WTC11 (cell line): Measurements from ENCODE around the gene ROBO2. TPM values are rescaled to one million over a fixed set of nuclear protein-coding genes. Genes with fewer than 3 reads are reported as not detected.

Source experiments
- ATAC-seq: fragments of 200-7000 bp; cut with Tn5 transposase; 2 replicates; pipeline ENCODE4 v1.10.0; 2021; ENCODE audit warnings: mild to moderate bottlenecking, moderate library complexity
- CTCF ChIA-PET: fragments of 300-600 bp; sonication (Branson Sonifier 250); formaldehyde crosslinking; loops from one replicate; lab custom pipeline; 2021; ENCODE audit warnings: antibody characterized with exemption; lab: Charles Lee
- POLR2A ChIA-PET: fragments of 350-600 bp; sonication (Branson Sonifier 250); formaldehyde crosslinking; loops from one replicate; lab custom pipeline; 2021; ENCODE audit warnings: antibody characterized with exemption; lab: Charles Lee
- DNase-seq: peaks from one replicate; pipeline ENCODE4 v3.0.0; 2021; ENCODE audit warnings: low spot score
- H3K27ac Mint-ChIP-seq: 2 replicates; pipeline ENCODE4 v1.8.0; 2021; ENCODE audit warnings: mixed read lengths
- H3K27me3 Mint-ChIP-seq: 2 replicates; pipeline ENCODE4 v1.8.0; 2021; ENCODE audit warnings: low read depth, mild to moderate bottlenecking, moderate library complexity, mixed read lengths
- H3K36me3 Mint-ChIP-seq: 2 replicates; pipeline ENCODE4 v1.8.0; 2021; ENCODE audit warnings: mixed read lengths
- H3K4me1 Mint-ChIP-seq: 2 replicates; pipeline ENCODE4 v1.8.0; 2022; ENCODE audit warnings: mixed read lengths
- H3K4me3 Mint-ChIP-seq: 2 replicates; pipeline ENCODE4 v1.8.0; 2021; ENCODE audit warnings: mild to moderate bottlenecking, moderate library complexity, mixed read lengths
- H3K9me3 Mint-ChIP-seq: 2 replicates; pipeline ENCODE4 v1.8.0; 2021; ENCODE audit warnings: mixed read lengths
- ATF1 ChIP-seq: sonication (generic); formaldehyde crosslinking; IDR thresholded peaks from 2 replicates; pipeline ENCODE4 v1.8.1; 2023; ENCODE audit warnings: mild to moderate bottlenecking, moderate library complexity, missing genetic modification reagents
- ATF2 ChIP-seq: sonication (generic); formaldehyde crosslinking; IDR thresholded peaks from 2 replicates; pipeline ENCODE4 v1.8.1; 2022; ENCODE audit warnings: low read depth, missing genetic modification reagents, borderline replicate concordance
- ATF3 ChIP-seq: sonication (generic); formaldehyde crosslinking; conservative IDR thresholded peaks from 2 replicates; pipeline ENCODE4 v1.8.1; 2022; ENCODE audit warnings: mild to moderate bottlenecking, missing genetic modification reagents
- CBFB ChIP-seq: sonication (generic); formaldehyde crosslinking; IDR thresholded peaks from 2 replicates; pipeline ENCODE4 v1.8.1; 2022; ENCODE audit warnings: mild to moderate bottlenecking, low read depth, missing genetic modification reagents
- CDX4 ChIP-seq: fragments of 250-450 bp; sonication (Bioruptor Pico); IDR thresholded peaks from 2 replicates; pipeline ENCODE4 v1.9.0; 2021; ENCODE audit warnings: moderate library complexity, mild to moderate bottlenecking, inconsistent platforms, borderline replicate concordance
- CREM ChIP-seq: sonication (generic); formaldehyde crosslinking; IDR thresholded peaks from 2 replicates; pipeline ENCODE4 v1.8.1; 2022; ENCODE audit warnings: mild to moderate bottlenecking, missing genetic modification reagents, moderate library complexity
- E2F4 ChIP-seq: sonication (generic); formaldehyde crosslinking; IDR thresholded peaks from 2 replicates; pipeline ENCODE4 v1.8.1; 2022; ENCODE audit warnings: low read depth, mild to moderate bottlenecking, moderate library complexity, missing genetic modification reagents, borderline replicate concordance
- EMX1 ChIP-seq: fragments of 250-450 bp; sonication (Bioruptor Pico); IDR thresholded peaks from 2 replicates; pipeline ENCODE4 v1.8.0; 2021; ENCODE audit warnings: mild to moderate bottlenecking
- FOXP1 ChIP-seq: sonication (generic); formaldehyde crosslinking; IDR thresholded peaks from 2 replicates; pipeline ENCODE4 v1.8.0; 2022; ENCODE audit warnings: missing genetic modification reagents, mild to moderate bottlenecking, moderate library complexity, borderline replicate concordance
- GABPB1 ChIP-seq: sonication (generic); formaldehyde crosslinking; IDR thresholded peaks from 2 replicates; pipeline ENCODE4 v1.8.1; 2023; ENCODE audit warnings: mild to moderate bottlenecking, missing genetic modification reagents
- JUN ChIP-seq: sonication (generic); formaldehyde crosslinking; IDR thresholded peaks from 2 replicates; pipeline ENCODE4 v1.8.0; 2023; ENCODE audit warnings: mild to moderate bottlenecking, missing genetic modification reagents
- MXD4 ChIP-seq: fragments of 250-450 bp; sonication (Bioruptor Pico); IDR thresholded peaks from 2 replicates; pipeline ENCODE4 v1.8.0; 2021; ENCODE audit warnings: mild to moderate bottlenecking, moderate library complexity, borderline replicate concordance
- NFE2L1 ChIP-seq: sonication (generic); formaldehyde crosslinking; IDR thresholded peaks from 2 replicates; pipeline ENCODE4 v1.8.1; 2023; ENCODE audit warnings: missing genetic modification reagents
- NR3C1 ChIP-seq: sonication (generic); formaldehyde crosslinking; conservative IDR thresholded peaks from 2 replicates; pipeline ENCODE4 v1.8.1; 2023; ENCODE audit warnings: low read depth, mild to moderate bottlenecking, missing genetic modification reagents
- RORB ChIP-seq: fragments of 250-450 bp; sonication (Bioruptor Pico); IDR thresholded peaks from 2 replicates; pipeline ENCODE4 v1.9.0; 2021; ENCODE audit warnings: mild to moderate bottlenecking
- SOX15 ChIP-seq: fragments of 250-450 bp; sonication (Bioruptor Pico); IDR thresholded peaks from 2 replicates; pipeline ENCODE4 v1.9.0; 2021; ENCODE audit warnings: mild to moderate bottlenecking
- TEAD4 ChIP-seq: sonication (generic); formaldehyde crosslinking; IDR thresholded peaks from 2 replicates; pipeline ENCODE4 v1.8.0; 2022; ENCODE audit warnings: mild to moderate bottlenecking, missing genetic modification reagents
- USF2 ChIP-seq: sonication (generic); formaldehyde crosslinking; IDR thresholded peaks from 2 replicates; pipeline ENCODE4 v1.8.1; 2023; ENCODE audit warnings: mild to moderate bottlenecking, missing genetic modification reagents, moderate library complexity
- ZNF232 ChIP-seq: sonication (generic); formaldehyde crosslinking; IDR thresholded peaks from 2 replicates; pipeline ENCODE4 v1.8.0; 2022; ENCODE audit warnings: mild to moderate bottlenecking, missing genetic modification reagents
- ZNF263 ChIP-seq: sonication (generic); formaldehyde crosslinking; IDR thresholded peaks from 2 replicates; pipeline ENCODE4 v1.8.1; 2022; ENCODE audit warnings: low read depth, mild to moderate bottlenecking, moderate library complexity, missing genetic modification reagents
- ZNF317 ChIP-seq: sonication (generic); formaldehyde crosslinking; IDR thresholded peaks from 2 replicates; pipeline ENCODE4 v1.8.1; 2023; ENCODE audit warnings: low read depth, mild to moderate bottlenecking, moderate library complexity, missing genetic modification reagents, borderline replicate concordance
- total RNA-seq: library from RNA; stranded (reverse); gene quantifications from 3 replicates; pipeline ENCODE4 v1.2.3, GENCODE V29; 2021
- TF ChIP-seq, protein P1 (sequence below): sonication (generic); formaldehyde crosslinking; IDR thresholded peaks from 2 replicates; pipeline ENCODE4 v1.8.0; 2022; ENCODE audit warnings: mild to moderate bottlenecking, missing genetic modification reagents
- TF ChIP-seq, protein P2 (sequence below): sonication (generic); formaldehyde crosslinking; IDR thresholded peaks from 2 replicates; pipeline ENCODE4 v1.8.1; 2023; ENCODE audit warnings: mild to moderate bottlenecking, moderate library complexity, missing genetic modification reagents
- TF ChIP-seq, protein P3 (sequence below): fragments of 250-450 bp; sonication (Bioruptor Pico); IDR thresholded peaks from 2 replicates; pipeline ENCODE4 v2.1.2; 2022; ENCODE audit warnings: mild to moderate bottlenecking, moderate library complexity

The ROBO2 gene
- total RNA-seq, 1 experiment from 2014 or later, result 11.7 TPM

GRCh38 chr3:77326586-77326985 lies 286.7 kb downstream of the ROBO2 start:
- CTCF ChIA-PET, result no interaction called here

GRCh38 chr3:77328690-77329089 lies 288.8 kb downstream of the ROBO2 start:
- ATAC-seq, result no peak
- no peak overlapping the region for H3K27ac Mint-ChIP-seq
- no peaks in the 10 kb centered on the region for H3K36me3 Mint-ChIP-seq
- TF ChIP-seq GABPB1 (CRISPR knock-in tag), result no peak
- TF ChIP-seq, protein P1, sequence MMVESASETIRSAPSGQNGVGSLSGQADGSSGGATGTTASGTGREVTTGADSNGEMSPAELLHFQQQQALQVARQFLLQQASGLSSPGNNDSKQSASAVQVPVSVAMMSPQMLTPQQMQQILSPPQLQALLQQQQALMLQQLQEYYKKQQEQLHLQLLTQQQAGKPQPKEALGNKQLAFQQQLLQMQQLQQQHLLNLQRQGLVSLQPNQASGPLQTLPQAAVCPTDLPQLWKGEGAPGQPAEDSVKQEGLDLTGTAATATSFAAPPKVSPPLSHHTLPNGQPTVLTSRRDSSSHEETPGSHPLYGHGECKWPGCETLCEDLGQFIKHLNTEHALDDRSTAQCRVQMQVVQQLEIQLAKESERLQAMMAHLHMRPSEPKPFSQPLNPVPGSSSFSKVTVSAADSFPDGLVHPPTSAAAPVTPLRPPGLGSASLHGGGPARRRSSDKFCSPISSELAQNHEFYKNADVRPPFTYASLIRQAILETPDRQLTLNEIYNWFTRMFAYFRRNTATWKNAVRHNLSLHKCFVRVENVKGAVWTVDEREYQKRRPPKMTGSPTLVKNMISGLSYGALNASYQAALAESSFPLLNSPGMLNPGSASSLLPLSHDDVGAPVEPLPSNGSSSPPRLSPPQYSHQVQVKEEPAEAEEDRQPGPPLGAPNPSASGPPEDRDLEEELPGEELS (CRISPR knock-in tag), result no peak
- POLR2A ChIA-PET, result no interaction called here
- peaks cover 5% of the 10 kb centered on the region for H3K4me1 Mint-ChIP-seq
- no peak for DNase-seq
- no peaks in the 10 kb centered on the region for H3K27me3 Mint-ChIP-seq
- no peak overlapping the region for H3K4me3 Mint-ChIP-seq
- H3K9me3 Mint-ChIP-seq, result no peaks in the 10 kb centered on the region
- CTCF ChIA-PET, result interaction anchor here (2.7 kb wide), 1 partner anchor 8 kb away, joined by 9 read pairs; no protein-coding TSS in a partner anchor

More at GRCh38 chr3:77326586-77326985, 286.7 kb downstream of the ROBO2 start:
- H3K9me3 Mint-ChIP-seq, result no peaks in the 10 kb centered on the region
- POLR2A ChIA-PET, result no interaction called here
- TF ChIP-seq ATF3 (CRISPR knock-in tag), result no peak
- no peak for TF ChIP-seq NFE2L1
- TF ChIP-seq FOXP1 (CRISPR knock-in tag), result no peak
- TF ChIP-seq, protein P2, sequence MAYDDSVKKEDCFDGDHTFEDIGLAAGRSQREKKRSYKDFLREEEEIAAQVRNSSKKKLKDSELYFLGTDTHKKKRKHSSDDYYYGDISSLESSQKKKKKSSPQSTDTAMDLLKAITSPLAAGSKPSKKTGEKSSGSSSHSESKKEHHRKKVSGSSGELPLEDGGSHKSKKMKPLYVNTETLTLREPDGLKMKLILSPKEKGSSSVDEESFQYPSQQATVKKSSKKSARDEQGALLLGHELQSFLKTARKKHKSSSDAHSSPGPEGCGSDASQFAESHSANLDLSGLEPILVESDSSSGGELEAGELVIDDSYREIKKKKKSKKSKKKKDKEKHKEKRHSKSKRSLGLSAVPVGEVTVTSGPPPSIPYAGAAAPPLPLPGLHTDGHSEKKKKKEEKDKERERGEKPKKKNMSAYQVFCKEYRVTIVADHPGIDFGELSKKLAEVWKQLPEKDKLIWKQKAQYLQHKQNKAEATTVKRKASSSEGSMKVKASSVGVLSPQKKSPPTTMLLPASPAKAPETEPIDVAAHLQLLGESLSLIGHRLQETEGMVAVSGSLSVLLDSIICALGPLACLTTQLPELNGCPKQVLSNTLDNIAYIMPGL (CRISPR knock-in tag), result no peak
- TF ChIP-seq NR3C1 (CRISPR knock-in tag), result no peak
- TF ChIP-seq ATF1, result no peak
- no peak for TF ChIP-seq ZNF317
- no peak for TF ChIP-seq JUN
- TF ChIP-seq E2F4 (CRISPR knock-in tag), result no peak
- no peak overlapping the region for H3K4me3 Mint-ChIP-seq
- DNase-seq, result no peak
- no peaks in the 10 kb centered on the region for H3K27me3 Mint-ChIP-seq
- no peaks in the 10 kb centered on the region for H3K36me3 Mint-ChIP-seq
- ATAC-seq, result no peak
- H3K27ac Mint-ChIP-seq, result no peak overlapping the region
- peaks cover 5% of the 10 kb centered on the region for H3K4me1 Mint-ChIP-seq

DNA sequence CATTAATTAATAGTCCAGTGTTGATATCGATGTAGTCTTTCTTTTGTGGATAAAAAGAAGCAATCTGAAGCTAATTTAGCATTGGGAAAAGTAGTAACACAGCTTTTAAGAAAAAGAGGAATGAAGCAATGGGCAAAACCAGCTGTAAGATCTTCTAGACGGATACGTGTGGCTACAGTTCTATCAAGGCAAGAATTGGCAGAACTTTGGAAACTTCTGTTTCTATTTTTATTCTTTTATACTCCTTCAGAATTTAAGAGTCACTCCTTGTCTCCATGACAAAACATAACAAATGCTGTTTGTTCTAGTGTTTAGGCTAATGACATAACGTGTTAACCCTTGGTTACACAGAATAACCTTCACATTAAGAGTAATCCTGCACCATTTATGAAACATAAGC lies 289.2 kb downstream of the ROBO2 start:
- CTCF ChIA-PET, result interaction anchor here (2.7 kb wide), 1 partner anchor 9 kb away, joined by 9 read pairs; no protein-coding TSS in a partner anchor
- DNase-seq (no peak), ATAC-seq (no peak)
- Mint-ChIP-seq H3K36me3 (no peaks in the 10 kb centered on the region), H3K27me3 (no peaks in the 10 kb centered on the region), H3K4me1 (peaks cover 5% of the 10 kb centered on the region), H3K9me3 (no peaks in the 10 kb centered on the region), H3K27ac (no peak overlapping the region), H3K4me3 (no peak overlapping the region)
- POLR2A ChIA-PET, result no interaction called here
- TF ChIP-seq CREM (CRISPR knock-in tag), result no peak
- no peak for TF ChIP-seq CDX4 (CRISPR knock-in tag)
- TF ChIP-seq RORB (CRISPR knock-in tag), result no peak
- TF ChIP-seq USF2, result no peak
- TF ChIP-seq ATF2 (CRISPR knock-in tag), result no peak
- TF ChIP-seq MXD4 (CRISPR knock-in tag), result no peak
- TF ChIP-seq SOX15 (CRISPR knock-in tag), result no peak
- TF ChIP-seq CBFB (CRISPR knock-in tag), result no peak
- no peak for TF ChIP-seq ZNF263 (CRISPR knock-in tag)
- no peak for TF ChIP-seq TEAD4 (CRISPR knock-in tag)
- TF ChIP-seq ATF1, result no peak
- no peak for TF ChIP-seq EMX1 (CRISPR knock-in tag)
- TF ChIP-seq JUN, result no peak
- TF ChIP-seq ZNF232 (CRISPR knock-in tag), result no peak
- TF ChIP-seq, protein P3, sequence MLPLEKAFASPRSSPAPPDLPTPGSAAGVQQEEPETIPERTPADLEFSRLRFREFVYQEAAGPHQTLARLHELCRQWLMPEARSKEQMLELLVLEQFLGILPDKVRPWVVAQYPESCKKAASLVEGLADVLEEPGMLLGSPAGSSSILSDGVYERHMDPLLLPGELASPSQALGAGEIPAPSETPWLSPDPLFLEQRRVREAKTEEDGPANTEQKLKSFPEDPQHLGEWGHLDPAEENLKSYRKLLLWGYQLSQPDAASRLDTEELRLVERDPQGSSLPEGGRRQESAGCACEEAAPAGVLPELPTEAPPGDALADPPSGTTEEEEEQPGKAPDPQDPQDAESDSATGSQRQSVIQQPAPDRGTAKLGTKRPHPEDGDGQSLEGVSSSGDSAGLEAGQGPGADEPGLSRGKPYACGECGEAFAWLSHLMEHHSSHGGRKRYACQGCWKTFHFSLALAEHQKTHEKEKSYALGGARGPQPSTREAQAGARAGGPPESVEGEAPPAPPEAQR (CRISPR knock-in tag), result no peak
